Measurements from ENCODE around the gene ARHGAP26.

Gene ARHGAP26

DNA sequence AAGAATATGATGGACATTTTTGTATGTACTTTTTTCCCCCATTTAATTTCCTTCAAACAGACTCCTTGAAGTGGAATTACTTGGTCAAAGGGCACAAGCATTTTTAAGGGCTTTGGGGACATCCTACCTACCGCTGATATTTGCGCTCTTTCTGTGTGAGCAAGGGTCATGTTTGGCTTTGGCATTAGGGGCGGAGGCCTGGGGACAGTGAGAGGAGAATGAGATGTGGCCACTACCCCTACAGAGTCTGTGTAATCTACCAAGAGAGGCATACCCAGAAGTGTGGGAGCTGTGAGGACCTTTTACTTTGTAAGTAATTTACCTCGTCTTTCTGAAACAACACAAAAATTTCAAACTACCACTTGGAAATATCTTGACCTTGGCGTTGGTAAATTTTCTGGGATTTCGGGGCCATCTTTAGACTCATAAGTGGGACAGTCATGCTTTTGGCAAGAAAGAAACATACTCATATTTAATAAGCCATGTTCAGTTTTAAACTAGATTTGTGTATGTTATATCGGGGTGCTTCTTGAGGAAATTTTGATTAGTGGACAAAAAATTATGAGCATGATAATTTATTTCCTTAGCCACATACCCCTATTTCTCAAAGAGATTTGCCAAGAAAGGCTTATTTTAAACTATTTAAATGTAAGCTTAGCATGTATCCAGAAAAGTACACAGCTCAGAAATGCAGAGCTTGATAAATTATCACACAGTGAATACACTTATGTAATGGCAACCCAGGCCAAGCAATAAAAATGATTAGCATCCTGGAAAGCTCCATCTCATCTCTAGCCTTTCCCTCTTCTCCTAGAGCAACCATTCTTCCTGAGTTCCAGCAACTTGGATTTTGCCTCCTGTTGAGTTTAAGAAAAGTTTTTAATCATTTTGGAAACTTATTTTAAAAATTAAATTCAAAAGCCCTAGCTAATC lies 63.6 kb downstream of the ARHGAP26 start:
- DNase-seq = no peak

DNA sequence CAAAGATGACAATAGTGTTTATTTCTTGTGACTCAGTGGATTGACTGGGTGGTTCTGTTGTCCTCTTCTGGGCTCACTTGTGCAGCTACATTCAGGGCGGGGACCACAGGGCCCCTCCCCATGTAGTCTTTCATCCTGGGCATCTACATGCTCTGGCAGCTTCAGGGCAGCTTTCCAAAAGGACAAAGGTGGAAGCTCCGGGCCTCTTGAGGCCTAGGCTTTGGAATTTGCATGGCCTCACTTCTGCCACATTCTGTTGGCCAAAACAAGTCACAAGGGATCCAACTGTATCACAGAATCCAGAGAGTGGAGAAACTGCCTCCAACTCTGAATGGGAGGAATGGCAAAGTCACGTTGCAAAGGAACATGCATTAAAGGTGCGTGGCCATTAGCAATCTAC lies 64.3 kb downstream of the ARHGAP26 start:
- no peak for DNase-seq

DNA sequence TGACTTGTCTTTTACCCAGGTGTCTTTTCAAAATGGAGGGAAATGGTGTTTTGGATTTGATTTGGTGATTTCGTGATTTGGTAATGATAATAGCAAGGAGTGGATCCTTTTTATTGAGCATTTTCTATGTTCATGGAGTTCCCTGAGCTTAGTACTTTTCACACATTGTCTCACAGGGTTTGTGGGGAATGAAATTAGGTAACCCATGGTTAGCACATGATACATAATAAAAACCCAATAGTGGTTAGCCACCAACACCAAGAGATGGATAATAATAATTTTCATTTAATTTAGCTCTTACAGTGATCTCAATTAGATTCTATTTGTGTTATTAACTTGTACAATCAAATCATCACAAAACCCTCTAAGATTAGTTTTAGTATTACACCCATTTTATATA lies 65.4 kb downstream of the ARHGAP26 start:
- no peak for DNase-seq

DNA sequence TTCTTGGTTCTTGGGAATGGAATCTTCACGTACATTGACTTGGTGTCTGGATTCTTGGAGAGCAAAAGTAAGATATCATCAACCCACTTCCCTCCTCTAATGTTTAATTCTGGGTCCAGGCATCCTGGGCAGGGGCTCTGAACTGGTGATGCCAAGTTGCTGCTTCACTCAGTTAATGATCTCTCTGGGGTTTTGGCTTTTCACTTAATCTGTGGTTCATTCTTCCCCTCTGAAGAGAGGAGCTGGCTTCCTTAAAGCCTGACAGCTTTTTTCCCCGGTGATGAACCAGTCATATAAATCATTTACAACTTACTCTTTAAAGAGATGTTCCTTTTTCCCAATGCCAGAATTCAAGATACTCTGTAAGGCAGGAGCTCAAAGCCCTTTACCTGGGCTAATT lies 65.9 kb downstream of the ARHGAP26 start:
- no peak for DNase-seq

DNA sequence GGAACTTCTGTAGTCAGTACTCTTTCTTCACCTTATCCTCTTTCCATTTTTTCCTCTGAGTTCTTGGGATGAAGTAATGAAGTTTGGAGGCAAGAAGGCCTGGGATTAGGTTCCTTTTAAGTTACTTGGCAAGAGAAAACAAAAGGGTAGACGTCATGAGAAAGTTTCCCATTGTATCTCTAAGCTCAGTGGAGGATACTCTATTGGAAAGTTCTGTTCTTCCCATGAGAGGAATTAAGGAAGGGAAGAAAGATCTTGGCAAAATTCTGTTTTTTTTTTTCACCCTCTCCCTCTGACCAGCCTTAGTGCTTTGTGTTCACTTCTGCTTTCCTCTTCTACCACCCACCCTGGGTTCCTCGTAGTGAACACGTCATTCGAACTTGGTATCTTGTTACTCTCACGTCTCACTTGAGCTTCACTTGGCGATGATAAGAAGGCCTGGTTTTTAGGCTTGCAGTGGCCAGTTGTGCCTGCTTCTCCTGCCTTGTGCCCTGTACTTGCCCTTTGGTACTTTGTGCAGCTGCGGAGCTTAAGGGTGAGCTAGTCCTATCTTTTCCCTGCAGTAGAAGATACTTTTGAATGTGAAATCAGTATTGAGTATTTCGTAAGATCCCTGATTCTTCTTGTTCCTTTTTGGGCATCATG lies 67.0 kb downstream of the ARHGAP26 start:
- DNase-seq = no peak

DNA sequence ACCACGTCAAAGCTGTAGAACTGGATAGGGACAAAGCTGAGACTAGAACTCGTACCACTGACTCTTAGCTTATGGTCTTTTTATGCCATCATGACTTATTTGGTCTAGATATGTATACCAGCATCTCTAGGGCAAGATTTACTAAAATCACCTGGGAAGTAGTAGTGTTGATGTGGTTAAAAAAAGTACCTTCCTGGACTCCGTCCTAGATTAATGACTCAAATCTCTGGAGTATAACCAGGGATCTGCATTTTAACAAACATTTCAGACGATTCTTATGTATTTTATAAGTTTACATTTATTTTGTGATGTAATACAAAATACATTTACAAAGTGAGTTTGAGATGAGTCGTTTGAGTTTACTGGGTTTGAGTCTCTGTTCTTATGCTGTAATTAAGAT lies 68.7 kb downstream of the ARHGAP26 start:
- DNase-seq = no peak

DNA sequence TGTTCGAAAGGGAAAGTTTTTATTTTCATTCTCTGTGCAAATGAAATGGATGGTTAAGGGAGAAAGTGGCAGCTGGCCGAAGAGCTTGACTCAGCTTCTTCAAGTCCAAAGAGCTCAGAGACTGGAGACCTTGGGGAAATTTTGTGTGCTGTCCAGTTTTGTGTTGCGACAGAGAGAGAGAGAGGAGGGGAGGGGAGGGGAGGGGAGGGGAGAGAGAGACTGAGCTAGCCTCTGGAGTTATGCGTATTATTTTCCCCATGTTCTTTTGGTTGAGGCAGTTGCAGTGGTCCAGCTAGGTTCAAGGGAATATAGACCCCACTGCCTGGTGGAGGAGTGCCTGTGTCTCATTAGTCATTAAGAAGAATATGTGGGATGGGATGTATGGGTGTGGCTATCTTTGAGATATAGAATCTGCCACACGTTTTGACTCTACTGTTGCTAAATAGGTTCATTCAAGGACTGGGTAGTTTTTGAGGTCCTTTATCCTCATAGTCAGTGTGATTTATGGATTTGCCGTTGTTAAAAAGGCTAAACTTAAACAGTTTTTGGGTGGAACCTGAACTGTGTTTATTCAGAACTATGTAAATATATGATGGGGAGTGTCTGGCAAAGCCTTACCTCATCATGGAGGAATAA lies 69.7 kb downstream of the ARHGAP26 start:
- DNase-seq = no peak

DNA sequence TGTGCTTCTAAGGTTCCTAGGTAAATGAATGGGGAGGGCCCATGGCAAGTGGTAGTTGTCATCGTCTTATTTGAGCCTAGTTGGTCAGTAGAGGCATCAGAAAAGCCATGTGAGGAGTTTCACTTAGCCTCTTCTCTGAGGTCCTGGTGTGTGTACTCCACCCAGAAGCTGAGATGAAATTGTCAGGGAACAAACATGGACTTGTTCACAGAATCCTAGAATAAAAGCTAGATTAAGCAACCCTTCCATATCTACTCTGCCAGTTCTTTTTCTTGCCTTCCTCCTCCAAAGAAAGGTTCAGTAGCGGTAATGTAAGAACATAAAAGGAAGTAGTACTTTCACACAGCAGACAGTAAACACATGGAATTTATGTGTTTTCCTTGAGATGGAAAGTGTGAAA lies 70.4 kb downstream of the ARHGAP26 start:
- DNase-seq = no peak

DNA sequence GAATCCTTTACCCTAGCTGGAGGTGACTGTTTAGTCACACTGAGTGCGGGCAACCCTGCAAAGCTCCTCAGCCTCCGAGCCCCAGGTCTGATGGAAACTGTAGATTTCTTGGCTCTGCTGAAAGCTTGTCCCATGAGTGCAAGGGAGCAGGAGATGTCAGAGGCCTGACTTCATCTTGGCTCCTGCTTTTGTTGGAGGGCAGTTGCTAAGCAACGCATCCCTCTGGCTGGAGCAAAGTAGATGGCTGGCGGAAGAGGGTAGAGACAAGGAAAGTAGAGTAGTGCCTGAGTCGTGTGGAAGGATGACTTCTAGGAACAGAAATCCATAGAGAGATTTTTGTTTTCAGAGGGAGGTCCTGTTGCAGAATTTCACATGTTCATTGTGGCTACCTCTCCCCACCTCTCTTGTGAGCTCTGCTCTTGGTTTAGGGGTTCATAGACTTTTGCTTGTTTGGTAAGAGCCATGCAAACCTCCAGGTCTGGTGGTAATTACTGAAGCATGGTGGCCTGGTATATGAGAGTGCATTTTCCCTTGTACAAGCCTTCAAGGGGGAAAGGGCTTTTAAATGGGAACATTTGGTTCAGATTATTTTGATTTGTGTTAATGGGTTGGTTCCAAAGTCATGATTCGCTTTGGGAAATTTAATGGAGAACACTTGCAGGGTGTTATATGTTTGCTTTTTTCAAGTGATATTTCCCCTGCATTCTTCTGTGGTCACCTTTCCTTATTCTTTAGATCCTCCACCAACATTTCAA lies 71.5 kb downstream of the ARHGAP26 start:
- no peak for DNase-seq

DNA sequence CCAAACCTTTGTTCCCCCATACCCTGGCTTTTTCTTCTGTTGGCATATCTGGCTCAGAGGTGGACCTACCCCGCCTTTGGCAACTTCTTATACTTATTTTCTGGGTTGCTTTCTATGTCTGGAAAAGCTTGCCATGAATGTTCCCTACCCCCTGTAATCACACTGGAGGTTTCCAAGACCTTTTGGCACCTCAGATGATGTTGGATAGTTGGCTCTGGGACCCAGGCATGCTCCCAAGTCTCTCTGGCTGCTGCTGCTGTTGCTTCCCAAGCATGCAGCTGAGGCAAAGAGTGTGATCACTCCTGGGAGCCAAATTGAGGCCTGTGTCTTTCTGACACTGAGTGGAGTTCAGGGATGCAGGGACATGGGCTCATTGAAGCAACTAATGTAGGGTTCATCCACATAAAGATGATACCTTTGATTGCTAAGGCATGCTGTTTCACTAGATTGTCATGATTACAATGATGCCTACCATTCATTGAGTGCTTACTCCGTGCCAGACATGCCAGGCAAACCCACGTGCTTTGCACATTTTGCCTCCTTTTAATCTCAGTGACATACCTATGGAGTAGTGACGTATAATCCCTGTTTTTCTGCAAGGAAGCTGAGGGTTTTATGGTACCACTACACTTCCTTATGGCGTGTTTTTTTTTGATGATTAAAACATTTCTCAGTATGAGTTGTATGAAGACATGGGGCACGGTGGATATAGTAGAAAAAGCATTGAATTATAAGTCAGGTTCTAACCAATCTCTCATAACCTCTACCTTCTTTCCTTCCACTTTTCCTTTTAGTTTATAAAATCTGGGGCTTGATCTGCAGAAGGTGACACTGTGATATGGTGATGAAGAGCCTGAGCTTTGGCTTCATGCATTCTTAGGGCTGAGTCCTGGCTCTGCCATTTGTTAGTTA lies 73.1 kb downstream of the ARHGAP26 start:
- DNase-seq = no peak

DNA sequence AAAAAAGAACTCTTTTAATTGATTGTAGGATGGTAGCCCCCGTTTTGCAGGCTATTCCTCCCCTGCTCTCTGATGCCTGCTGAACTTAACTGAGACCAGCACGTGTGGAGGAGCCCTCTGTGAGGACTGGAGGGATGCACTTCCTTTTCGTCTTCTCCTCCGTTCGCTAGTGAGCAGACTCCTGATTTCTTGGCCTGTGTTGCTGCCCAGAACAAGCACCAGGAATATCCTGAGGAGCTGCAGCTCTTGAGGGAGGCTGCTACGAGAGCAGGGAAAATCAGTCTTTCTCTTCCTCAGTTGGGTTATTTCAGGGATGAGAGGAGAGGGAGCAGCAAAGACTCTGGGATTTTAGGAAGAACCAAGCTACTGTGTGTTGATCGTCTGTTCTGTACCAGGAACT lies 74.7 kb downstream of the ARHGAP26 start:
- no peak for DNase-seq

DNA sequence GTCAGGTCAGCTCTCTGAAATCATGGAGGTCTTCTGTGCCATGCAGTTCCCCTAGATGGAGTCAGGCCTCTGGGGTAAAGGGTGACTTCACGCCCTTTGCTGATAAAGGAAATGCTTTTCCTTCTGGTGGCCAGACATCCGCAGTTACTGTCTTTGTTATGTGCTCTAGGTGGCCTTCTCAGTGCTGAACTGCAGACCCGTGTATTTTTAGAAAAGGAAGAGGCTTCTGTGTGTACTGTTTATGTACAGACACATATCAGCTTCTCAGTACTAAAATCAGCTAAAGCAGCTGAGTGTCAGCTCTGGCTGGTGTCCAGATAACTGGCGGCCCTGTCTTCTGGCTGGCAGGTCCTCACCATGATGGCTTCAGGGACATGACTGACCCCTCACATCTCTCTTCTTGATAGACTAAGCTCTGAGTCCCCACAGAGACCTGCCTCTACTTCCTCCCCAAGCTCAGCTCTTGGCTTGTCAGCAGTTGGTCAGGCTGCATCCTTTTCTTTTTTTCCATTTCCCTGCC lies 75.3 kb downstream of the ARHGAP26 start:
- DNase-seq = no peak

DNA sequence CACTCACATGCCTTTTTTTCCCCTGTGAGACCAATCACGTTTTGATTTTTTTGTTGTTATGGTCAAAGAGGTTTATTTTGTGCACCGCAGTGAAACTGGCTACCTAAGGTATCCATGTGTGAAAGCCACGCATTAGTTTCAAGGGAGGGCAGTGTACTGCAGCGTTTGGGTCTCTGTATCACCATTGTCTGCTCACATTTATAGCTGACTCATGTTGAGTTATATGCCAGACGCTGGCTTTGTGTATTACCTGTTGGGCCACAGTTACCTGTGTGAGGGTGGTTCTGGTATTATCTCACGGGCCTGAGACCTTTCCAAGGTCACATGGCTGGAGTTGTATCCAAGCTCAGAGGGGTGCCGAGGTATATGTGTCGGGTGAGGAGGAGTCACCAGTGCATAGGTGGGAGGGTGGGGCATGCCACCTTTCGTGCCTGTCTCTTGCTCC lies 75.8 kb downstream of the ARHGAP26 start:
- no peak for DNase-seq

DNA sequence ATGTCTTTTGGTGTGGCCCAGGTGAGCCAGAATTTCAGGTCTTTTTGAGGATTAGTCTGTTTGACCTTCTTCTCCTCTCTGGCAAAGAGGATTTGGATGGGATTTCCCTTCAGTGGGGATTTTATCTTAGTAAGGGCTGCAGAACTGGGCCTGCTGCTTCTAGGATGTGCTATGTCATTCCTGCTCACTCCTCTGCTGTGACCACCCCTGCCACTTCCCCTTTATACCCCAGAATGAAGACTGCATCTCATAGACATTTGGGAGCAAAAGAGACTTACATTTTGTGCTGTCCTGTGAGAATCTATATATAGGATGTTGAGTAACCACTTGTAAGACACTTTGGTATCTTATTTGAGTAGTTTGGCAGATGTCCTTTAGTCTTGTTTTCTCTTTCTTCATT lies 76.2 kb downstream of the ARHGAP26 start:
- no peak for DNase-seq

DNA sequence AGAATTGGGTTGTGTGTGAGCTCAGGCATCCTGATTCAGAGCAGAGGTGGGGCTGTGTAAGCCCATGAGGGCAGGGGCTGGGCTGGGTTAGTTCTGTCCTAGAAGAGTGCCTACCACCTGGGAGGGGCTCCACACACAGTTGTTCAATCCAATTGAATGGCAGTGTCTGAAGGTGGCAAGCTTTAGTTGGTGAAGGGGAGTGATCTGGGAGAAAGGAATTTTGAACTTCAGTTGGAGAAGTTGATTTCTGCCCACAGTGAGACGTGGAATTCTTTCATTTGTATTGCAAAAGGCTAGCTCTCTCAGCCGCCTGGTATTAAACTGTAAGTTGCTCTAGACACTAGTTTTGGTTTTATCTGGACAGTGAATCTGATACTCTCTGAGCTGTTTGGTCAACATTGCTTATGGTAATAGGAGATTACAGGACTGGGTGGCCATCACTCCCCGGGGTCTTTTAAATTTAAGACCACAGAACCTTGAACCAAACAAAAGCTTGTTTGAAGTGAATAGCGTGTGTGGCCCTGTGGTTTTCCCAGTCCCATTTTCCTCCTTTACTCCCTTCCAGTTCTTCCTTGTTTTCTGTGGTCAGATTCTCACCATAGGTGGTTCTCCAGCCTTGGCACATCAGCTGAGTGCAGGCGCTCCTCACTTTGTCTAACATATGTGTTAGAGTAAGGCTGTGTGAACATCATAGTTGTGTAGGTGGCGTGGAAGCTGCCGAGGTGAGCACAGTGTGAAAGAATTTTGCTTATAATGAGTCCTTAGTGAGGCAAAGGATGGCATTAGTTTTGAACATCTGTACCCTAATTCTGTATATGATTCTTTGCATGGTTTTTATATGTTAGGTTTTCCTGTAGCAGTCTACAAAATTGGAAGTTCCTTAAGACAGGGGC lies 78.0 kb downstream of the ARHGAP26 start:
- no peak for DNase-seq

DNA sequence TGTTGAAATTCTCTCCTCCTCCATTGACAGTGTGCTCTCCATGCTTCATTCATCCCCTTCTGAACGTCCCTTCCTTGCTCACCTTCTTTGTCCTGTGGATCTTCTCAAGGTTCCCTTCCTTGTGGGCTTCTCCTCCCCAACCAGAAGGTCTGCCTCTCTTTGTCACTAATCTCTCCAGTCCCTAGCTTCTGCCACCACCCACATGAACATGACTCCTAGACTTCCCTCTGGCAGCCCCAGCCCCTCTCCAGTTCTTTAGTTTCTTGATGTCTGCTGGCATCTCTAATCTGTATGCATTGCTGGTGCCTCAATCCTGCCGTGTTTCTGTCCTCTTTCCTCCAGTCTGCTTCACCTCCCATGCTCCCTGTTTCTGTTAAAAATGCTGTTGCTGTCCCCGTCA lies 79.3 kb downstream of the ARHGAP26 start:
- no peak for DNase-seq

DNA sequence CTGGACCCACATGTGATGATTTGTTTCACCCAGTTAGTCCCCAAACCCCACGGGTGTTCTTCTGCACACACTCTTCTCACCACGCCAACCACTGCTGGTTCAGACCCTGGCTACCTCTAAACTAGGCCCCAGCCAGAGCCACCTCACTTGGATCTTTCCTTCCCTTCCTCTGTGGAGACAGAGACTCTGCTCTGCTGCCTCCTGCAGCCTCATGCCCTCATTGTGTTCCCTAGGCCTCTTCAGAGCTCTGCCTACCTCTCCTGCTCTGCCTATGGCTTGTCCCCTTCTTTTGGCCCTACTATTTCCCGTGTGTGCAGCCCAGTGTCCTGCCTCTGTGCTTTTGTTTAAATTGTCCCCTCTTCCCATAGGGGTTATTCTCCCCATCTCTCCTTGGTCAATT lies 79.7 kb downstream of the ARHGAP26 start:
- DNase-seq = no peak

DNA sequence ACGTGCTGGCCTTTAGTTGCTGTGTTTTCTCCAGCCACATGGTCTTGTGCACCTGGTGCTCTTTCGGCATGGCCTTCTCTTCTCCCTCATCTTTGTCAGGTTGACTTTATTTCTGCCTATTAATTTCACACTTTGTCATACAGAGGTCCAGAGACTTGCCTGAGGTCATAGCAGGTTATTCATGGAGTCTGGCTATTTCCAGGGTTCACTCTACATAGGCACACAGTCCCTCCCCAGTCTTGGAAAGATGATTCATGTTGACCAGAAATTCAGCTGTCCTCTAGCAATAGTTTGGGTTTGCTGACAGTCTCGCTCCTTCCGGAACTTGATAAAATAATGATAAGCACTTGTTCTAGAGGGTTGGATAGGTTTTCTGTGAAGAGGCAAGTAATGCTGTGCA lies 81.6 kb downstream of the ARHGAP26 start:
- no peak for DNase-seq

DNA sequence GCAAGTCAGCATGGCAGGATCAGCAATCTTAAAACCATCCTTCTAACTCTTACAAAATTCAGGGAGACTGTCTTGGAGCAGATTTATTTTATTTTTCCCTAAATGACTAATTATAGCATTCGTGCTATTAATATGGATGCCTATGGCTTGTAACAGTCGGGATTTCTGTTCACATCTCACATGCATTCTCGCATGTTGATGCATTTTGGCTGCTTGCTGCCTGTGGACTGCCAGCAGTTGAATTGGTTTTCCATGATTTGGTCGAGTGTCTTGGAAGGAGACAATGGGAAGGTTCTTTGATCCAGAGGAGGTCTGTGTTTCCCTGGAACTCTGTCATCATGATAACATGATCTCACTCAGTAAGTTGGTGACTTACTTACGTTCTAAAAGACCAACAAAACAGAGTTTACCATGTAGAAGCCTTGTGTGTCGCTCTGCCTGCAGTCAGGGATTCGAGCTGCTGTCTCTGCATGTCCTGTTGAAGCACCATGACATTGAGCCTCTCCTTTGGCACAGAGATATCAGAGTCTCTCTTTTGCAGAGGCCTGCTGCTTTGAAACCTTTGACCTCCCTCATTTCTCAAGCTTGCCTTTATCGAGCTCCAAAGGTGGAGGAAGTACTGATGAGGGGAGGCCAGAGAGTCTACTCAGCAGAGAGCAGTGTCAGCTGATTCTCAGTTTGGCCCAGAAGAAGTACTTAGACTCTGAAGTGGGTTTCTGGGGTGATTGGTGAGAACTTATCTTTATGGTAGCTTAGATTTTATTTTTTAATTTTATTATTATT lies 82.4 kb downstream of the ARHGAP26 start:
- no peak for DNase-seq

DNA sequence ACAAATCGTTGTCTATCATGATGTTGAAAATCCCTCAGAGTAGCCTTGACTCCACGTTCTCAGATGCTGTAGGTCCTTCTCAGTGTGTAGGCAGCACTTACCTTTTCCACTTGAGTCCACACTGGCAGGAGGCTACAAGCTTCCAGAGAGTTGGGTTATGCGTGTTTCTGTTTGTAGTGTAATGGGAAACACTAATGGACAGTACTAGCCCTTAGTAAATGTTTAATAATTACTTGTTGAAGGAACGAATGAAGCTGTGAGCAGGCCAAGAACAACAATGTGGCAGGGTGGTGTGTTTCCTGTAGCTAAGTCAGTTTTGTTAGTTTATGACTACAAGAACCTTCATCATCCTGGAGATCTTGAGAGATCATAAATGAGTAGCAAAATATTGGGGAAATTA lies 83.5 kb downstream of the ARHGAP26 start:
- no peak for DNase-seq
